Measurements from ENCODE around the gene HRH4.

Gene HRH4

GRCh38 chr18:24509435-24509834, 49.0 kb downstream of the HRH4 start:
- no peak for DNase-seq (ENCODE audit: low read depth)

- DNase-seq (ENCODE audit: low read depth) = no peak
Observed at GRCh38 chr18:24514439-24514838, 54.0 kb downstream of the HRH4 start.

- DNase-seq (ENCODE audit: low read depth) = no peak
Observed at GRCh38 chr18:24515721-24516120, 55.3 kb downstream of the HRH4 start.

GRCh38 chr18:24516261-24516660, 55.8 kb downstream of the HRH4 start:
- no peak for DNase-seq (ENCODE audit: low read depth)

GRCh38 chr18:24517554-24517953, 57.1 kb downstream of the HRH4 start:
- no peak for DNase-seq (ENCODE audit: low read depth)

GRCh38 chr18:24518596-24518995, 58.2 kb downstream of the HRH4 start:
- no peak for DNase-seq (ENCODE audit: low read depth)

All from fibroblast of gingiva (primary cell).